HG02852 (cell line): Measurements from ENCODE around the gene CAMK2A.

Experiments used
- ATAC-seq: cut with Tn5 transposase; IDR thresholded peaks from one replicate; pipeline ENCODE4 v1.9.1; 2021; ENCODE audit warnings: mild to moderate bottlenecking, moderate library complexity; ENCODE audit not compliant: unreplicated experiment

The CAMK2A gene

DNA sequence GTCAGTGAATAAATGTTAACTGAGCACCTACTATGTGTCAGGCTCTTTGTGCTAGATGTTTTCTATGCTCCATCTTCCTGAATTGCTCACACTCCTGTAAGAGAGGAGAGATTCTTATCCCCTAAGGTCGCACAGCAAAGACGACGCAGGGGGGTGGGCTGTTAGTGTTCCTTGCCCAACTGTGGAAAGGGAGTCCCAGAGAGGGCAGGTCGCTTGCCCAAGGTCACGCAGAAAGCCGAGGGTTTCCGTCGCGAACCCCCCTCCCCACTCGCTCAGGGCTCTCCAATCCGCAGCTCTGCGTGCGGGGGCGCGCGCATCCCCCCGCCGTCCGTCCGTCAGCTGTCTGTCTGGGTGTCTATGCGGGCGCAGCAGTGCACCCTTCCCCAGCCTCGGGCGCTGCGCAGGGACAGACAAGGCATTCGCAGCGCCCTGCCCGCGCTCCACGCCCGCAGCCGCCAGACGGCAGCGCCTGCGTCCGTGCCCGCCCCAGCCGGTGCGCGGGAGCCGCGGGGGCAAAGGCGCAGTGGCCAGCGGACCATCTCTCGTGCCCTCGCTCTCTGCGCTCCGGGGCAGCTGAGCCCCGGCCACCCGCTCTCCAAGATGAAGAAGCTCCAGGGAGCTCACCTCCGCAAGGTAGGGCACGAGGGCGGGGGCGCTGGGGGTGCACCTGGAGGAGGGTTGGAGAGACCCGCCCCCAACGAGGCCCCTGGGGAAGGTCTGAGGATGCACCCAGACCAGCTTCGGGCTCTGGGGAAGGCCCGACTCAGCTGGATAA is 99.7 kb downstream of the CAMK2A start, which contains the start of gene SLC6A7:
Gene SLC6A7 (plus strand): TSS at position 335 of the 775 bp plus-strand sequence. CDS start 266 bp downstream, at position 601.
- ATAC-seq: no peak

GRCh38 chr5:150189326-150189725 is 100.2 kb downstream of the CAMK2A start:
- ATAC-seq: no peak

- no peak for ATAC-seq
Observed at GRCh38 chr5:150188146-150188842, 101.3 kb downstream of the CAMK2A start.

- ATAC-seq: no peak
Observed at GRCh38 chr5:150186897-150187296, 102.7 kb downstream of the CAMK2A start.

DNA sequence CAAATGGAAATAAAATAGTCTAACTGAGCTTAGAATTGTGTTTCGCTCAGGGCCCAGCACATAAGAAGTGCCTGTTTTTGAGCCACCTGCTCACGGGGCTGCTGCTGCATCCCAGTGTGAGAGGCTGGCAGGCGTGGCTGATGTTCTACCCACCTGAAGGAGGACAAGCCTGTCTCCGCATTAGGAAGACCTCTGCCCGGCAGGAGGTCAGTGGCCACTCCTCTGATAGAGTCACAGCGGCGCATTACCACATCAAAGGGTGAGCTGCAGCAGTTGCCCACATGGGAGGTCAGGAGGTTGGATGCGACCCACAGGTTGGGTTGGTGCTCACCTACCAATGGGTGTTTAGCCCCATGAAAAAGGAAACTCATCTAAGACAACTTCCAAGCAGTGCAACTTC is 103.4 kb downstream of the CAMK2A start:
- no peak for ATAC-seq

GRCh38 chr5:150184990-150185912 is 104.3 kb downstream of the CAMK2A start:
- no peak for ATAC-seq

DNA sequence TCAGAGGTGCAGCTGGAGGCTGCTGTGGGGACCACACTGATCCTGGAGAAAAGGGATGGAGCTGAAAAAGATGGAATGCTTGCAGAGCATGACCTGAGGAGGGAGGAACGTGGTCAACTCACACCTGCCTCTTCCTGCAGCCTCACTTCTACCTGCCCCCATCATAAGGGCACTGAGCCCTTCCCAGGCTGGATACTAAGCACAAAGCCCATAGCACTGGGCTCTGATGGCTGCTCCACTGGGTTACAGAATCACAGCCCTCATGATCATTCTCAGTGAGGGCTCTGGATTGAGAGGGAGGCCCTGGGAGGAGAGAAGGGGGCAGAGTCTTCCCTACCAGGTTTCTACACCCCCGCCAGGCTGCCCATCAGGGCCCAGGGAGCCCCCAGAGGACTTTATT is 105.6 kb downstream of the CAMK2A start:
- ATAC-seq: no peak

GRCh38 chr5:150183436-150183835 is 106.1 kb downstream of the CAMK2A start:
- ATAC-seq: no peak

- ATAC-seq: no peak
Observed at GRCh38 chr5:150182774-150183173, 106.8 kb downstream of the CAMK2A start.

DNA sequence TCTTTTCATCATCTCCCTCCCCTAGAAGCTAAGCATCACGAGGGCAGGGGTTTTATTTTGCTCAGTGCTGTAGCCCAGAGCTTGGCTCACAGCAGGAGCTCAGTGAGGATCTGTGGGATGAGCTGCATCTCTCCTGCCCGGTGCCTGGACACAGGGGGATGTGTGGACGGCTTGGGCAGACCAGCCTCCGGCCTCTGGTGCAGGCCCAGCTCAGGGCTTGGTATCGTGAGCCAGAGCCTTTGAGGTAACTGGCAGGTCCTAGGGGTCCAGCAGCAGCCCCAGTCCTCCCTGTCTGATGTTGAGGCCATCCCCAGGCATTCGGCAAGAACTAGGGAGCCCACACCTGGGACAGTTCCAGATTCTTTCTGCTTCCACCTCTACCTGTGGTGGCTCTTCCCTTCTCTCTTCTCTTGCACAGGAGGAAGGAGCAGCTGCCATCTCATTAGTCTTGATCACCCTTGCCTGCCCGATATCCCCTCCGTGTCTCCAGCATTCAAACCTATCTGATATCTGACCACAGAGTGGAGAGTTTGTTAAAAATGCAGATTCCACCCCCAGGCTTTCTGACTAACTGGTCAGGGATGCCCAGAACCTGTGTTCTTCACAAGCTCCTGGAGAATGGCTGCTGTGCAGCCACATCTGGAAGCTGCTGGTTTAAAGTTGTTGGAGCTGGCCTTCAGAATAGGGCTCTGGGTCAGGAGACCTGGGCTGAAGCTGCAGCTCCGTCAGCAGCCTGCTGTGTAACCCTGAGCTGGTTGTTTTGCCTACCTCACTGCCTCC is 107.6 kb downstream of the CAMK2A start:
- ATAC-seq: no peak

GRCh38 chr5:150181027-150181426 is 108.5 kb downstream of the CAMK2A start:
- ATAC-seq: no peak

DNA sequence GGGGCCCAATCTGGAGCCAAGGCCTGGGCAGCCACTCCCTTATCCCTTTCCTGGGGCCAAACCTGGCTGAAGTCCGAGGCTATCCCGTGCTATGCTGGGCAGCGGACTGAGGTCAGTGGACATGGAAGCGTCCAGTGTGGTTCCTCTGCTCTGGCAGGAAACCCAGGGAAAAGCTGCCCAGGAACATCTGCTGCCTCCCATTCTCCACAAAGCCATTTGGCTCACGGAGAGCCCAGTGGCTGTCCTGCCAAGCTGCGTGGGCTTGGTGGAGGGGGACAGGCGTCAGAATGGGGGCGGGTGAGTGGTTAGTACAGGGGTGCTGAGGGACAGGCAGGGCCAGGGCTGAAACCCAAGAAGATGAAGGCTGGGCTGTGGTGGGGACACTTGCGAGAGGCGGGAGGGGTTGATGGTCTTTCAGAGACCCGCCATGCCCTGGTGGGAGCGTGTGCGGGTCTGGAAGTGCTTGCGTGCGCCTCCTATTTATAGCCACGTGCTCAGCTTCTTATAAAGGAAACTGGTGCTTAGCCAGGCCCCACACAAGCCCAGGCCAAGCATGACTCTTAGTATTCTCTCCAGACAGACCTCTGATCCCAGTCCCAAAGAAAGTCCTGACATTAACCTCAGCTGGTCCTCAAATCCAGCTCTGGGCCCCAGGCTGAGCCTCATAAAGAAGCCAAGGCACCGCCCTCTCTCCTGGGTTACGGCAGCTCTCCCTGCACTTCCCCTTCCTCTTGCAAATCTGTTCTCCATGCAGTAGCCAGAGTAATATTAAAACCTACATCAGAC is 109.1 kb downstream of the CAMK2A start:
- ATAC-seq: no peak

GRCh38 chr5:150179019-150179620 is 110.5 kb downstream of the CAMK2A start:
- no peak for ATAC-seq

DNA sequence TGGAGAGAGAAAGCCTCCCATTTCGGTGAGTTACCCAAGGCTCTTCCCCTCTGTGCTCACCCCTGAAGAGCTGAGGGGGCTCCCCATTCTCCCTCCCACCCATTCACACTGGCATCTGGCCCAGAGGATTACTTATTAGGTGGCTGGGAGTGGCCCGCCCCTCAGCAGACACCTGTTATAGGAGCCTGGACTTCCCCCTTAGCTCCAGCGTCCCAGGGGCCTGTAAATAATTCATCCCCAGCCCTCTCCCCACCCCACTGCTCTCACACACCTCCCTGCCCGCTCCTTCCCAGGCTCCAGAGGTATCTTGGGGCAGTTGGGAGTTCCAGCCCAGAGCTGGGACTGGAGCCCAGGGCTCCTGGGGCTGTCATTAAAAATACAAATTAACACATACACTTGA is 111.3 kb downstream of the CAMK2A start:
- no peak for ATAC-seq

GRCh38 chr5:150177721-150178120 is 111.9 kb downstream of the CAMK2A start:
- no peak for ATAC-seq

- ATAC-seq: no peak
Observed at GRCh38 chr5:150176745-150177477, 112.7 kb downstream of the CAMK2A start.

- no peak for ATAC-seq
Observed at GRCh38 chr5:150175536-150175935, 114.0 kb downstream of the CAMK2A start.

DNA sequence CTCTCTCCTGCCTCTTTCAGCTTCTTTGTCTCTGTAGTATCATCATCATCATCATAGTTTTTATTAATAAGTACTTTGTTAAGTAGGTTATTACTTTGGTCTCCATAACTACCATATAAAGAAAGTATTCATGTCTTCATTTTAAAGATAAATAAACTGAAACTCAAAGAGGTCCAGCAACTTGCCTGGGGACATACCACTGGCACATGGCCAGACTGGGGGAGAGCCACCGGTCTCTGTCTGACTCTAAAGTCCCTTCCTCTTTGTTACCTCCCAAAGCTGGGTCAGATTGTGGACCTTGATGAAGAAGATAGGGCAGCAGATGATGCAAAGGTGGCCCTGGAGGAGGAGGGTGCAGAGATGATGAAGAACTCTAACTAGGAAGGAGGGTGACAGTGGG is 114.5 kb downstream of the CAMK2A start:
- ATAC-seq: no peak

DNA sequence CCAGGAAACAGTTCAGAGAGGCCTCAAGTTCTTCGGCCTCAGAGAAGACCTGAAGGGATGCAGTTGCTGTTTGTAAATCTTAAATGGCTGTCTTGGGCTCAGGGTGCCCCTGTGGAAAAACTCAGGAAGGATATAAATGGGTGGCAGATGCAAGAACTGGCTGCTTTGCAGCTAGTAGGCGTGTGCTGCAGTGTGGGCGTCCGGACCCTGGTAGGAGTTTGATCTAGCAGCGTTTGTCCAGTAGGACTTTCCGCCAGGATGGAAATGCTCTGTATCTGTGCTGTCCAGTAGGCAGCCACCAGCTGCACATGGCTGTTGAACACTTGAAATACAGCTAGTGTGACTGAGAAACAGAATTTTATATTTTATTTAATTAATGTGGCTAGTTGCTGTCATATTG is 115.3 kb downstream of the CAMK2A start:
- ATAC-seq: no peak
